K562 (cell line): ENCODE data around the gene S1PR1. TPM values are rescaled to one million over a fixed set of nuclear protein-coding genes. Genes with fewer than 3 reads are reported as not detected.

Experiments used
- ATAC-seq: fragments of 200-7000 bp; cut with Tn5 transposase; 3 replicates; pipeline ENCODE4 v1.9.1; 2020; ENCODE audit warnings: moderate library complexity
- BruUV-seq: library from RNA; stranded (reverse); fragments of 400-500 nt; replicated peaks from 2 replicates; lab custom pipeline; 2021; lab: Mats Ljungman, UMichigan
- CTCF ChIA-PET: fragments of 300-600 bp; formaldehyde crosslinking; extraction: SDS; loops from one replicate; lab custom pipeline; 2021; ENCODE audit warnings: low intra/inter-chr PET ratio; lab: Yijun Ruan, JAX
- POLR2A ChIA-PET: fragments of 300-600, 350-650 bp; sonication (Branson Sonifier 250); formaldehyde crosslinking; extraction: SDS; loops from one replicate; lab custom pipeline; 2021; ENCODE audit warnings: antibody characterized with exemption, inconsistent platforms; lab: Yijun Ruan, JAX
- DNase-seq, 4 experiments: peaks; one replicate each; pipeline versions ENCODE4 v3.0.0 to v3.0.0-alpha.2; 2011 to 2018; ENCODE audit warnings: low spot score in 3 of 4, mixed read lengths in 3 of 4; ENCODE audit errors: extremely low read depth in 1 of 4
- FAIRE-seq: peaks from 2 replicates; lab custom pipeline; 2011; peaks lifted over from hg19 to GRCh38; lab: Jason Lieb, UNC
- H2AFZ ChIP-seq: 2 replicates; pipeline ENCODE4 v1.6.0; 2011; ENCODE audit warnings: low read depth, low read length, control low read depth, inconsistent platforms
- H3K27ac ChIP-seq: fragments of 200-600 bp; 3 replicates; pipeline ENCODE4 v1.8.0; 2011; ENCODE audit warnings: low read depth, mild to moderate bottlenecking, control low read depth, inconsistent platforms, low read length, moderate library complexity, mixed read lengths; ENCODE audit errors: extremely low read depth
- H3K27me3 ChIP-seq, 2 experiments: fragments of 300-600 bp in 1 of 2; 2 replicates in 1 of 2; 3 replicates in 1 of 2; pipeline versions ENCODE4 v1.6.0 to v1.8.0; 2011; ENCODE audit warnings: inconsistent platforms in 2 of 2, low read length in 2 of 2, mild to moderate bottlenecking in 1 of 2, mixed read lengths in 1 of 2, moderate library complexity in 1 of 2; ENCODE audit not compliant: control insufficient read depth in 2 of 2, insufficient read depth in 2 of 2
- H3K36me3 ChIP-seq: fragments of 300-600 bp; 3 replicates; pipeline ENCODE4 v1.8.0; 2011; ENCODE audit warnings: mild to moderate bottlenecking, low read length, inconsistent platforms; ENCODE audit not compliant: control insufficient read depth, insufficient read depth
- H3K4me1 ChIP-seq, 2 experiments: fragments of 200-600 bp in 1 of 2; replicated peaks in 1 of 2; 2 replicates in 1 of 2; 3 replicates in 1 of 2; pipeline versions ENCODE4 v1.5.1 to v1.8.0; 2011; ENCODE audit warnings: inconsistent platforms in 2 of 2, low read length in 2 of 2, mild to moderate bottlenecking in 1 of 2, mixed read lengths in 1 of 2, moderate library complexity in 1 of 2; ENCODE audit not compliant: control insufficient read depth in 2 of 2, insufficient read depth in 2 of 2
- H3K4me2 ChIP-seq: 2 replicates; pipeline ENCODE4 v1.6.1; 2011; ENCODE audit warnings: low read length, control low read depth, inconsistent platforms, mixed read lengths; ENCODE audit not compliant: insufficient read depth
- H3K4me3 ChIP-seq: fragments of 200-600 bp; sonication (generic), shearing (Covaris generic); 2 replicates; pipeline ENCODE4 v1.5.1; 2016; ENCODE audit warnings: control low read depth, inconsistent platforms
- H3K79me2 ChIP-seq: fragments of 200-600 bp; 3 replicates; pipeline ENCODE4 v1.8.0; 2011; ENCODE audit warnings: low read length, inconsistent platforms; ENCODE audit not compliant: control insufficient read depth, insufficient read depth
- H3K9ac ChIP-seq, 2 experiments: 2 replicates each; pipeline versions ENCODE4 v1.6.0 to v1.6.1; 2011; ENCODE audit warnings: low read depth in 2 of 2, low read length in 2 of 2, control low read depth in 1 of 2, inconsistent platforms in 1 of 2, mild to moderate bottlenecking in 1 of 2, mixed read lengths in 1 of 2; ENCODE audit not compliant: insufficient read depth in 1 of 2
- H3K9me1 ChIP-seq: one replicate; pipeline ENCODE4 v1.6.0; 2011; ENCODE audit warnings: inconsistent platforms, mild to moderate bottlenecking, low read length, moderate library complexity; ENCODE audit not compliant: control insufficient read depth, insufficient read depth
- H3K9me3 ChIP-seq: replicated peaks from 2 replicates; pipeline ENCODE4 v1.5.1; 2011; ENCODE audit warnings: low read depth, low read length, inconsistent platforms; ENCODE audit not compliant: control insufficient read depth, insufficient read depth
- H4K20me1 ChIP-seq: replicated peaks from 2 replicates; pipeline ENCODE4 v1.6.1; 2011; ENCODE audit warnings: low read length, inconsistent platforms, mixed read lengths; ENCODE audit not compliant: control insufficient read depth, insufficient read depth
- CBFB ChIP-seq: sonication (generic); formaldehyde crosslinking; IDR thresholded peaks from 2 replicates; pipeline ENCODE4 v1.4.0; 2020; ENCODE audit warnings: mild to moderate bottlenecking, missing genetic modification reagents
- CSDE1 ChIP-seq, 2 experiments: fragments of 450-650 bp; IDR thresholded peaks; 2 replicates each; pipeline ENCODE4 v1.6.1; 2016; ENCODE audit warnings: mild to moderate bottlenecking in 1 of 2
- ELF2 ChIP-seq: fragments of 250-450 bp; sonication (Bioruptor Pico); IDR thresholded peaks from 2 replicates; pipeline ENCODE4 v1.5.0; 2021; ENCODE audit warnings: mild to moderate bottlenecking
- HOXB6 ChIP-seq: fragments of 250-450 bp; sonication (Bioruptor Pico); IDR thresholded peaks from 2 replicates; pipeline ENCODE4 v1.5.1; 2022; ENCODE audit warnings: mild to moderate bottlenecking, borderline replicate concordance
- JUND ChIP-seq, 2 experiments: IDR thresholded peaks; 2 replicates in 1 of 2; 3 replicates in 1 of 2; pipeline ENCODE4 v1.6.1; 2011; ENCODE audit warnings: borderline replicate concordance in 2 of 2, low read depth in 2 of 2, low read length in 2 of 2, improper control_type of control experiment in 1 of 2, missing biosample characterization in 1 of 2, missing genetic modification characterization in 1 of 2, missing genetic modification reagents in 1 of 2
- MTA2 ChIP-seq: fragments of 450-650 bp; IDR thresholded peaks from 2 replicates; pipeline ENCODE4 v1.6.1; 2016; ENCODE audit warnings: low read depth
- SIN3A ChIP-seq, 2 experiments: fragments of 150-350 bp in 1 of 2; IDR thresholded peaks; 2 replicates each; pipeline ENCODE4 v1.6.1; 2011 to 2016; ENCODE audit warnings: borderline replicate concordance in 2 of 2, low read depth in 2 of 2, low read length in 2 of 2, mild to moderate bottlenecking in 2 of 2, moderate library complexity in 2 of 2; ENCODE audit not compliant: control insufficient read depth in 1 of 2
- SRSF3 ChIP-seq: fragments of 200-400 bp; formaldehyde crosslinking; IDR thresholded peaks from 2 replicates; pipeline ENCODE4 v1.6.1; 2016; ENCODE audit warnings: mild to moderate bottlenecking, low read length, moderate library complexity; ENCODE audit not compliant: insufficient read depth
- STAT5A ChIP-seq: IDR thresholded peaks from 2 replicates; pipeline ENCODE4 v1.6.1; 2012; ENCODE audit warnings: low read length, inconsistent platforms, borderline replicate concordance
- TCFL5 ChIP-seq: fragments of 250-450 bp; sonication (Bioruptor Pico); conservative IDR thresholded peaks from 2 replicates; pipeline ENCODE4 v1.6.1; 2021; ENCODE audit warnings: mild to moderate bottlenecking, moderate library complexity, matching md5 sums
- THRAP3 ChIP-seq: fragments of 450-650 bp; IDR thresholded peaks from 2 replicates; pipeline ENCODE4 v1.6.1; 2016; ENCODE audit warnings: mild to moderate bottlenecking, inconsistent platforms, borderline replicate concordance
- ZBTB1 ChIP-seq: sonication (generic); formaldehyde crosslinking; IDR thresholded peaks from 2 replicates; pipeline ENCODE4 v1.8.1; 2023; ENCODE audit warnings: missing genetic modification reagents, low read depth, mild to moderate bottlenecking, borderline replicate concordance
- ZFX ChIP-seq: sonication (generic); formaldehyde crosslinking; IDR thresholded peaks from 2 replicates; pipeline ENCODE4 v1.8.0; 2022; ENCODE audit warnings: mild to moderate bottlenecking, missing genetic modification reagents, moderate library complexity
- ZNF143 ChIP-seq: sonication (generic); formaldehyde crosslinking; IDR thresholded peaks from 2 replicates; pipeline ENCODE4 v1.9.0; 2022; ENCODE audit warnings: mild to moderate bottlenecking, missing genetic modification reagents
- ZNF253 ChIP-seq: fragments of 250-450 bp; sonication (Bioruptor Pico); conservative IDR thresholded peaks from 2 replicates; pipeline ENCODE4 v1.6.1; 2021; ENCODE audit warnings: mild to moderate bottlenecking
- ZNF830 ChIP-seq: fragments of 250-450 bp; sonication (Bioruptor Pico); IDR thresholded peaks from 2 replicates; pipeline ENCODE4 v1.5.0; 2021; ENCODE audit warnings: mild to moderate bottlenecking
- WGBS: fragments of 100-300 bp; shearing (Covaris generic); methylation state at CpG from one replicate; pipeline ENCODE4 v1.1.6; 2016; ENCODE audit warnings: low coverage, mixed read lengths; ENCODE audit not compliant: insufficient coverage; ENCODE audit errors: missing lambda C conversion rate; 5-methylcytosine and 5-hydroxymethylcytosine counted together
- in situ Hi-C: fragments of 300-500 bp; cut with MboI; formaldehyde crosslinking; loops from 4 replicates; pipeline ENCODE4 v1.15.0; 2018; ENCODE audit warnings: inconsistent platforms, mixed read lengths
- intact Hi-C: fragments of 100-400 bp; cut with micrococcal nuclease; formaldehyde crosslinking; loops from 2 replicates; pipeline ENCODE4 v1.14.2; 2022
- polyA plus RNA-seq, 8 experiments: library from polyadenylated mRNA; depleted of rRNA in 4 of 8; stranded (reverse) in 5 of 8; unstranded in 3 of 8; fragments of >200 nt; fragmentation: Nextera tagmentation in 2 of 8; fragmentation: Illumina TruSeq in 1 of 8; extraction: Ambion mirVana in 2 of 8; extraction: Trizol in 1 of 8; gene quantifications; 2 replicates each; pipeline versions ENCODE4 v1.2.1 to v1.2.3, GENCODE V29; 2011 to 2014; ENCODE audit warnings: inconsistent platforms in 1 of 8, missing spikeins in 1 of 8
- total RNA-seq, 7 experiments: library from RNA; depleted of rRNA in 6 of 7; stranded (reverse); fragments of >200 nt in 6 of 7; fragmentation: Illumina TruSeq in 2 of 7; extraction: Trizol in 2 of 7; gene quantifications; 2 replicates each; pipeline versions ENCODE4 v1.2.1 to v1.2.3, GENCODE V29; 2011 to 2021; ENCODE audit warnings: low replicate concordance in 1 of 7
- TF ChIP-seq, protein P1 (sequence below), 2 experiments: fragments of 250-450 bp in 1 of 2; fragments of 450-650 bp in 1 of 2; sonication (Bioruptor Pico) in 1 of 2; IDR thresholded peaks; 2 replicates each; pipeline versions ENCODE4 v1.6.1 to v1.8.0; 2016 to 2021; ENCODE audit warnings: mild to moderate bottlenecking in 2 of 2, moderate library complexity in 2 of 2, missing compliant biosample characterization in 1 of 2, missing genetic modification characterization in 1 of 2
- TF ChIP-seq, protein P2 (sequence below): sonication (generic); formaldehyde crosslinking; IDR thresholded peaks from 2 replicates; pipeline ENCODE4 v1.8.0; 2022; ENCODE audit warnings: mild to moderate bottlenecking, missing genetic modification reagents

The S1PR1 gene
- total and polyA plus RNA-seq, 9 of the 15 experiments (the other 6 are each of a cell fraction or from before 2014, with no cell fraction given) = 0.22 to 1.2 (median 0.43) TPM

DNA sequence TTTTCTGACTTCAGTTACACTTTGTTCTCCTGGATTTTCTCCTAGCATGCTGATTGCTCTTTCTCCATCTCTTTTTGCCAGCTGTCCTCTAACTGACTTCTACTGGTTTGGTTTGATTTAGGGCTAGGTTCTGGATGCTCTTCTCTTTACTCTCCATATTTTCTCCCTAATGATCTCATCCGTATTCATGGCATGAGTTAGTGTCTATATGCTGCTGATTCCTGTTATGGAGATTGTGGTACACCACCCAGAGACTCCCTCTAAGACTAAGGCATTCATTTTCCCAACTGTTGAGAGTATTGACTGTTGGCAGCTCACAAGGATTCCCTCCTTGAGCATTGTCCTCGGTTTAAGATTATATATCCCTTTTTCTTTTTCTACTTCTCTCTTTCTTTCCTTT, 28.9 kb downstream of the S1PR1 start:
- intact Hi-C loops (no loop called here), in situ Hi-C loops (no loop called here)
- no peak overlapping the region for H3K9ac ChIP-seq
- H3K4me3 ChIP-seq = no peak overlapping the region
- CTCF ChIA-PET = no interaction called here
- TF ChIP-seq MTA2 = no peak
- TF ChIP-seq SIN3A (IDR thresholded peaks at IDR 0.05; ENCODE audit: borderline replicate concordance in 2 of 2, control insufficient read depth in 1 of 2, low read depth in 2 of 2, low read length in 2 of 2) = no peak
- TF ChIP-seq ZNF253 (CRISPR knock-in tag) = no peak
- no peak for TF ChIP-seq HOXB6 (CRISPR knock-in tag)
- no peak for TF ChIP-seq ZNF143 (CRISPR knock-in tag)
- TF ChIP-seq, protein P1, sequence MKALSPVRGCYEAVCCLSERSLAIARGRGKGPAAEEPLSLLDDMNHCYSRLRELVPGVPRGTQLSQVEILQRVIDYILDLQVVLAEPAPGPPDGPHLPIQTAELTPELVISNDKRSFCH (CRISPR knock-in tag; IDR thresholded peaks at IDR 0.05) = no peak
- TF ChIP-seq, protein P1 (tag; IDR thresholded peaks at IDR 0.05) = no peak
- TF ChIP-seq SRSF3 = no peak
- TF ChIP-seq, protein P2, sequence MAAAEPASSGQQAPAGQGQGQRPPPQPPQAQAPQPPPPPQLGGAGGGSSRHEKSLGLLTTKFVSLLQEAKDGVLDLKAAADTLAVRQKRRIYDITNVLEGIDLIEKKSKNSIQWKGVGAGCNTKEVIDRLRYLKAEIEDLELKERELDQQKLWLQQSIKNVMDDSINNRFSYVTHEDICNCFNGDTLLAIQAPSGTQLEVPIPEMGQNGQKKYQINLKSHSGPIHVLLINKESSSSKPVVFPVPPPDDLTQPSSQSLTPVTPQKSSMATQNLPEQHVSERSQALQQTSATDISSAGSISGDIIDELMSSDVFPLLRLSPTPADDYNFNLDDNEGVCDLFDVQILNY (CRISPR knock-in tag) = no peak
- TF ChIP-seq JUND (IDR thresholded peaks at IDR 0.05; ENCODE audit: borderline replicate concordance, low read depth, low read length) = no peak
- no peak for TF ChIP-seq JUND (tag; IDR thresholded peaks at IDR 0.05; ENCODE audit: borderline replicate concordance, low read depth, low read length)
- no peak for TF ChIP-seq THRAP3
- no peak for TF ChIP-seq STAT5A
- no peak for TF ChIP-seq CBFB
- no peak for TF ChIP-seq ZFX (CRISPR knock-in tag)
- no peak for TF ChIP-seq TCFL5 (CRISPR knock-in tag)
- TF ChIP-seq ZBTB1 (CRISPR knock-in tag) = no peak
- TF ChIP-seq ZNF830 (CRISPR knock-in tag) = no peak
- TF ChIP-seq CSDE1 (IDR thresholded peaks at IDR 0.05) = no peak
- no peak for TF ChIP-seq ELF2
- no peaks in the 10 kb centered on the region for H3K9me3 ChIP-seq
- no peaks in the 10 kb centered on the region for H3K79me2 ChIP-seq
- H3K4me1 ChIP-seq = peaks cover 0 to 3% of the 10 kb centered on the region in 2 experiments; a peak in 2 of 5 replicates
- no peak for ATAC-seq
- no peak overlapping the region for H3K4me2 ChIP-seq
- FAIRE-seq = no peak
- no peaks in the 10 kb centered on the region for H3K36me3 ChIP-seq
- H2AFZ ChIP-seq = no peak overlapping the region
- H3K27me3 ChIP-seq = no peaks in the 10 kb centered on the region
- H3K27ac ChIP-seq = no peak overlapping the region
- no peaks in the 10 kb centered on the region for H4K20me1 ChIP-seq
- WGBS = 0% methylated on average over 2 of the region's 2 CpGs
- DNase-seq = no peak
- H3K9me1 ChIP-seq = no peaks in the 10 kb centered on the region
- BruUV-seq = no TSS peak
- POLR2A ChIA-PET = no interaction called here
